GM21447 (cell line): ENCODE data around the gene MUC2.

Experiments used
- ATAC-seq: cut with Tn5 transposase; IDR thresholded peaks from one replicate; pipeline ENCODE4 v1.9.1; 2021; ENCODE audit not compliant: unreplicated experiment

Gene MUC2

DNA sequence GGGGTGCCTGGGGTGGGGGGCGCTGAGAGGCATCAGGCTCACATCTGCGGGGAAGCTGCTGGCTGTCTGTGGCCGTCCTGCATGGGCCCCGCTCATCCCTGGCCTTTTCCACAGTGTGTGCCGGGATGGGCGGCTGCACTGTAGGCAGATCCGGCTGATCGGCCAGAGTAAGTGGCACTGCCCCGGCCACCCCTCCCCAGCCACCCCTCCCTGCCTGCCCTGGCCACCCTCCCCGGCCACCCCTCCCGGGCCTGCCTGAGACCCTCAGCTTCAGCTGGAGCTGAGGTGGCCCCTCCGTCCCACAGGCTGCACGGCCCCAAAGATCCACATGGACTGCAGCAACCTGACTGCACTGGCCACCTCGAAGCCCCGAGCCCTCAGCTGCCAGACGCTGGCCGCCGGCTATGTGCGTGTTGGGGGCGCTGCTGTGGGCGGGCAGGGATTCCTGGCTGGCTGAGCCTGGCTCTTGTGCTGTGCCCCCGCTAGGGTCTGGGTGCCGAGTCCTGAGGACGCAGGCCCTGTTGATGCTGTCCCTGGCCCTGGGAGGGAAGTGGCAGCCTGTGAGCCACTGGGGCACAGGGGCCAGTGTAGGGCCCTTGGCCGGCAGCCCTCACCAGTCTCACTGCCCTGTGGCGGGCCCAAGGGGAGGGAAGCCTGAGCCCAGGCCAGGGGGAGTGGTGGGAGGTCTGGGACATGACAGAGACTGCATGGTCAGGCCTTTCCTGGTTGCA is 10.9 kb downstream of the MUC2 start:
- ATAC-seq = no peak

GRCh38 chr11:1086171-1087102 is 11.8 kb downstream of the MUC2 start:
- no peak for ATAC-seq

DNA sequence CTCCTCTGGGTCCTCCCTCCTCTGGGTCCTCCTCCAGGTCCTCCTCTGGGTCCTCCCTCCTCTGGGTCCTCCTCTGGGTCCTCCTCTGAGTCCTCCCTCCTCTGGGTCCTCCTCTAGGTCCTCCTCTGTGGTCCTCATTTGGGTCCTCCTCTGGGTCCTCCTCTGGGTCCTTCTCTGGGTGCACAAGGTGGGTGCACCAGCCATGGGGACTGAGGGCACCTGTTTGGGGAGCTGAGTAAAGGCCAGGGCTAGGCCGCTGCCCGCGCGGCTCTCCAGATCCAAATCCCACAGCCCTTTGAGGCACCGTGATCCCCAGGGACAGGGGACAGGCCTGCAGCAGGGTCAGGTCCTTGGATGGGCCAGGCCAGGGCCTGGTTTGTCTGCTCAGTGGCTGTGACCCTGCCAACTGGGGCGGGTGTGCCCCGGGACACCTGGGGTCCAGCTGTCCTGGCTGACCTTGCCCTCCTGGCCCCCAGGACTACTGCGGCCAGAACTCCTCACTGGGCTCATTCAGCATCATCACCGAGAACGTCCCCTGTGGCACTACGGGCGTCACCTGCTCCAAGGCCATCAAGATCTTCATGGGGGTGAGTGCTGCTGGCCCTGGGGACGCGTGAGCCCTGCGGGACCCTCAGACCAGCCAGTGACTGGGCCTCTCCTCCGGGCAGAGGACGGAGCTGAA is 12.7 kb downstream of the MUC2 start:
- no peak for ATAC-seq

GRCh38 chr11:1087961-1088926 is 13.6 kb downstream of the MUC2 start:
- no peak for ATAC-seq

DNA sequence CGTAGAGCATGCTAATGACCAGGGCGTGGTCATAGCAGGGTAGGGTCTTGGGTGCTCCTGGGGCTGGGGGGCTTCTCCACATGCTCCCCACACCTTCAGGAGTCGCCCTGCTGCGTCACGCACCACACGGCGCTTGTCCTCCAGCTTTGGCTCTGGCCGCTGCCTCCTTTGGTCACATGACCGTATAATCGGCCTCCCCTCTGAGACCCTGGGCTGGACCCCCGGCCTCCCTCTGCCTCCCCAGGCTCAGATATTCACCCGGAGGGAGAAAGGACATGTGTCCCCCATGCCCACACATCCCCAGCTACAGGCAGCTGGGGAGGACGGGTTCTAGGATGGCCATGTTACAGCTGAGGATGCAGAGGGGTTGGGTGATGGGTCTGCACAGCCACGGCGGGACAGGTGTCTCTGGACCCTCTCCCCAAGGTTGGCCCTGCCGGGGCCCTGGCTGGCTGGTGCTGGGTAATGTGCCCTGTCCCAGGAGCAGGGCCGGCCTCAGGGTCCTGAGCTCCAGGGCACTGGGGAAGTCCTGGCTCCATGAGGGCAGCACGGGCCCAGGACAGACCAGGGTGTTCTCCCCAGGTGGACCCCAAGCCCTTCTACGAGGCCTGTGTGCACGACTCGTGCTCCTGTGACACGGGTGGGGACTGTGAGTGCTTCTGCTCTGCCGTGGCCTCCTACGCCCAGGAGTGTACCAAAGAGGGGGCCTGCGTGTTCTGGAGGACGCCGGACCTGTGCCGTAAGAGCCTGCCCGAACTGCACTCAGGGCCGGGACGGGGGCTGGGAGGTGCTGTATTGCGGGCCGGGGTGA is 14.5 kb downstream of the MUC2 start:
- no peak for ATAC-seq

DNA sequence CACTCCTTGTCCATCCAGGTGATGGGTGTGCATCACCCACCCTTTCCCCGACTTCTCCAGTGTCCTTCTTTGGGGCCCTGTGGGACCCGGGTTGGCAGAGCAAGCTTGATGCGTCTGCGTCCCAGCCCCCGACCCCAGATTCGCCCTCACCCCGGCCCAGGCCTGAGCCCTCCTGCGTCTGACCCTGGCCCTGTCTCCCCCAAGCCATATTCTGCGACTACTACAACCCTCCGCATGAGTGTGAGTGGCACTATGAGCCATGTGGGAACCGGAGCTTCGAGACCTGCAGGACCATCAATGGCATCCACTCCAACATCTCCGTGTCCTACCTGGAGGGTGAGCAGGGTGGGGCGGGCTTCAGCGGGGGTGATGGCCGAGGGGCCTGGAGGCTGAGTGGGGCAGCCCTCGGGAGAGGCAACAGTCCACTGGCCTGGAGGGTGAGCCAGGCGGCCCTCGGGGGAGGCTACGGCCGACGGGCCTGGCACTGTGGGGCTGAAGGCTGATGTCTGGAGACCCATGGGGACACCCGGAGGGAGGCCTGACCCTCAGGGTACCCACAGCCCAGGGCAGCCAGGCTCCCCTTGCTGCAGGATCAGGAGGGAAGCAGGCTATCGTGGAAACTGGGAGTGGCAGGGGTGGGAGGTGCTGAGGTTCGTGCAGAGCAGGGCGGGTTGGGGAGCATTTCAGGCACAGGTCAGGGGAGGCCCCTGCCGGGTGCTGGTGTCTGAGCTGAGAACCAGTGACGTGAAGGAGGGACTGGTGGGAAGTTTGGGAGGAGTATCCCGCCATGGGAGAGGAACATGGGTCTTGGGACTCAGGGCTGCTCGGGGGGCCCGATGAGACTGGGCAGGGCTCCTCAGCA is 15.3 kb downstream of the MUC2 start:
- ATAC-seq = no peak

DNA sequence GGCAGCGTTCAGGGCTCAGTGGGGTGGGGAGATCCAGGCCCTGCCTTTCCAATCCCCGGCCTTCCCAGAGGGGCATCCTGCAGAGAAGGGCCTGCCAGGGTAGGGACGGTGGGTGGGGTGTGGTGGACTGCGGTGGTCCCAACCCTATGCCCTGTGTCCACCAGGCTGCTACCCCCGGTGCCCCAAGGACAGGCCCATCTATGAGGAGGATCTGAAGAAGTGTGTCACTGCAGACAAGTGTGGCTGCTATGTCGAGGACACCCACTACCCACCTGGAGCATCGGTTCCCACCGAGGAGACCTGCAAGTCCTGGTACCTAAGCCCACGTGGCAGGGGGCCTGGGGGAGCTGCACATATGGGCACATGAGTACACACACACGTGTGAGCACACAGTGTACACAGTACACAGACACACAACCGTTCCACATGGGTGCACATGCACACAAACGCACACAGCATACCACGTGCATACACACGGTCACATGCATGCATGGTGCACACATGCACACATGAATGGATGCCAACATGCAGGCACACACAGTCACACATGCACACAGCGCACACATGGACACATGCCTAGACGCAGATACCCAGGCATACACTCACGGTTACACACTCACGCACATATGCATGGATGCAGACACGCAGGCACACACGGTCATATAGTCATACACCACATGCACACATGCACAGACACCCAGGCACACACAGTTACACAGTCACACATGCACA is 16.1 kb downstream of the MUC2 start:
- ATAC-seq = no peak

- ATAC-seq = no peak
Observed at GRCh38 chr11:1091332-1092083, 16.8 kb downstream of the MUC2 start.

DNA sequence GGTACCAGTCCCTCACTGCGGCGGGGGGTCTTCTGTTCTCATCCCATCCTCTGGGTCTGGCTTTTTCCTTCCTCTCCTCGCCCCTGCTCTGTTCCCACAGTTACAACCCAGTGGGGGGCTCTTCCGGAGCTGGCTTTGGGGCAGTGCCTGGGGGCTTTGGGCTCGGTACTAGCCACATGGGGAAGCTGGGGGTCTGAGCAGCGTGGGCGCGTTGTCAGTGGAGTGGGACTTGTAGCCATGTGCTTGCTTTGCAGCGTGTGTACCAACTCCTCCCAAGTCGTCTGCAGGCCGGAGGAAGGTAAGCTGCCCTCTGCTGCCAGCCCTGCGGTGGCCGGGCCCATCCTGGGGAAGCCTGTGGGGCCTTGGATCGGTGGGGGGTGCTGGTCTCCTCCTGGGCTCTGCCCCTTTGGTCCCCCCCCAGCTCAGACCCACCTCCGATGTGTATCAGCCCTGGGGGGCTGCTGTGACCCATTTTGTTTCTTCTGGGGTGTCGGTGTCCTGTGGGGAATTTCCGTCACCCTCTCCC is 17.5 kb downstream of the MUC2 start:
- ATAC-seq = no peak

DNA sequence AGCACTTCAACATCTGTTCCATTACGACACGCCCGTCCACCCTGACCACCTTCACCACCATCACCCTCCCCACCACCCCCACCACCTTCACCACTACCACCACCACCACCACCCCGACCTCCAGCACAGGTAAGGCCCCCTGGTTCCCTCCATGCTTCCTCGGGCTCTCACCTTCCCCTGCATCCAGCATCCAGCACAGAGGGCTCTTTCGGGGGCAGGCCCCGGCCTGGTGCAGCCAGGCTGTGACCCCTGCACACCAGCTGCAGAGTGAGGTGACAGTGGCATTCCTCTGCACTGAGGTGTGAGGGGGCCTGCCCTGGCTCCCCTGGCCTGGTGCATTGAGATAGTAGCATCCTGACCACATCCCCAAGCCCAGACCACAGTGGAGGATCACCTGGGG is 18.2 kb downstream of the MUC2 start:
- no peak for ATAC-seq

GRCh38 chr11:1099519-1100355 is 25.1 kb downstream of the MUC2 start:
- ATAC-seq = no peak

DNA sequence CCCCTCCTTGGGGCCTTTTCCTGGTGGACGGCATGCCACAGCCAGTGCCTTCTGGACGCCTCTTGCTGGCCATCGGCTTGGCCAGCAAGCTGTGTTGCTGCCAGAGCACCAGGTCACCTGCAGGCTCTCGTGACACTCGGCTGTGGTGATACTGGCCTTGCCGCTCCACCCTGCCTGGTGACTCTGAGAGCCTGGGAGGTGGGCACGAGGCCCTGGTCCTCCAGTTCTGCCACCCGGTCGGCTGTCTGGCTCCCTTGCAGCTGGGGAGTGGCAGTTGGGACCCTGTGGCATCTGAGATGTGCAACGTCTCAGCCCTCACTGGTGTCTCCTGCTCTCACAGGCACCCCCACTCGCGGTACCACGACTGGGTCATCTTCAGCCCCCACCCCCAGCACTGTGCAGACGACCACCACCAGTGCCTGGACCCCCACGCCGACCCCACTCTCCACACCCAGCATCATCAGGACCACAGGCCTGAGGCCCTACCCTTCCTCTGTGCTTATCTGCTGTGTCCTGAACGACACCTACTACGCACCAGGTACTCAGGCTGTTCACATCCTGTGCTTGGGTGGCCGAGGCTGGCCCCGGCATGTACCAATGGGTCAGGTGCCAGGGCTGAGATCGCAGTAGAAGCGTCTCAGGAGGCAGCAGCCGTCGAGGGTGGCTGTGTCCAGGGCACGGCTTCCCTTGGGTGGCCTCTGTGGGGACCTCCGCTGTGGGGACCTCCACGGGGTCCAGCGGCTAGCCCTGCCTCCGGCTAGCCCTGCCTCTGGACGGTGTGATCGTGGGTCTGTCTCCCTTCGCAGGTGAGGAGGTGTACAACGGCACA is 26.0 kb downstream of the MUC2 start:
- ATAC-seq = no peak

DNA sequence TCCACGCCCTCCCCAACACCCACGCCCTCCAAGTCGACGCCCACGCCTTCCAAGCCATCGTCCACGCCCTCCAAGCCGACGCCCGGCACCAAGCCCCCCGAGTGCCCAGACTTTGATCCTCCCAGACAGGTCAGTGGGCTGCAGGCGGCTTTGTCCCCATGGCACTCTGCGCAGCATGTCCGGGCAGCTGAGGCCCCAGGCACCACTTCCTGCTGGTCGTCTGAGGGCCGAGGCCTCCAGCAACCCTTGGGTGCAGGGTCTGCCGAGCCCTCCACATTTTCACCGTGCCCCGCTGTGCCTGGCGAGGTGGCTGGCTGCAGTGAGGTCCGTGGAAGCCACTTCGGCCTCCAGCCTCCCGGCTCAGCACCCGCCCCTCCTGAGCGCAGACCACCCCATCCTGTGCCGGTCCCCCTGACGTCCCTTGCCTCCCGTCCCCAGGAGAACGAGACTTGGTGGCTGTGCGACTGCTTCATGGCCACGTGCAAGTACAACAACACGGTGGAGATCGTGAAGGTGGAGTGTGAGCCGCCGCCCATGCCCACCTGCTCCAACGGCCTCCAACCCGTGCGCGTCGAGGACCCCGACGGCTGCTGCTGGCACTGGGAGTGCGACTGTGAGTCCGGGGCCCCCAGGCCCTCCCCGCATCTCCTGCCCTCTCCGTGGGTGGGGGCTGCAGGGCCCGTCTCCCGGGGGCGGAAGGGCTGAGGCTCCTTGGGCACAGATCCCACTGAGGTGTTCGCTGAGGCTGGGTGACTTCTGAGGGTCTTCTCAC is 26.8 kb downstream of the MUC2 start:
- ATAC-seq = no peak

DNA sequence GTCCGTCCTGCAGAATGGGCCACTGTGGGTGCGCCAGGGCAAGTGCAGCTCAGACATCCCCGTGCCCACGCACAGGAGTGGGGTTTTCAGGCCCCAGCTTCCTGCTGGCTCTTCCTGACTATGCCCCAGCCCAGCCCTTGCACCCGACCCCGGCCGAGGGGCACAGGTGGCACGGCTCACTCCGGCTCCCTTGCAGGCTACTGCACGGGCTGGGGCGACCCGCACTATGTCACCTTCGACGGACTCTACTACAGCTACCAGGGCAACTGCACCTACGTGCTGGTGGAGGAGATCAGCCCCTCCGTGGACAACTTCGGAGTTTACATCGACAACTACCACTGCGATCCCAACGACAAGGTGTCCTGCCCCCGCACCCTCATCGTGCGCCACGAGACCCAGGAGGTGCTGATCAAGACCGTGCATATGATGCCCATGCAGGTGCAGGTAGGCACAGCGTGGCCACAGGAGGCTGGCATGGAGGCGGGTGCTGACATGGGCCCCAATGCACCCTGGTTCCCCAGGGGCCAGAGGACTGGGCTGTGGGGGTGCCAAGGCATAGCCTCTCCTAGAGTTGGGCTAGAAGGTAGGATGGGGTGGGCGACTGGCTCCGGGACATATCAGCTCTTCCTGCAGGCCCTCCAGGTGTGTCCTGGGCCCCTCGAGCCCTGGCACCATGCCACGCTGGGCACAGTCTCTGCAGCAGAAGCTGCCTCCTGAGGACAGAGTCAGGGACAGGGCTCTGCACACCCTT is 27.7 kb downstream of the MUC2 start:
- no peak for ATAC-seq
